IPS-18c (cell line): ENCODE data around the gene BAK1.
"Not testable (repeated sequence)": the region's sequence is repeated elsewhere in the genome, so short reads cannot be mapped to it uniquely, and the experiment has no call there.

ENCODE experiments used
- H3K4me3 ChIP-seq: 2 replicates; pipeline ENCODE4 v1.7.0; 2013; ENCODE audit warnings: low read depth, mild to moderate bottlenecking, low read length, moderate library complexity; ENCODE audit not compliant: insufficient read depth
- H3K9me3 ChIP-seq: one replicate; pipeline ENCODE4 v1.6.1; 2013; ENCODE audit warnings: mild to moderate bottlenecking, low read length, moderate library complexity; ENCODE audit not compliant: control insufficient read depth, insufficient read depth

Gene BAK1

DNA sequence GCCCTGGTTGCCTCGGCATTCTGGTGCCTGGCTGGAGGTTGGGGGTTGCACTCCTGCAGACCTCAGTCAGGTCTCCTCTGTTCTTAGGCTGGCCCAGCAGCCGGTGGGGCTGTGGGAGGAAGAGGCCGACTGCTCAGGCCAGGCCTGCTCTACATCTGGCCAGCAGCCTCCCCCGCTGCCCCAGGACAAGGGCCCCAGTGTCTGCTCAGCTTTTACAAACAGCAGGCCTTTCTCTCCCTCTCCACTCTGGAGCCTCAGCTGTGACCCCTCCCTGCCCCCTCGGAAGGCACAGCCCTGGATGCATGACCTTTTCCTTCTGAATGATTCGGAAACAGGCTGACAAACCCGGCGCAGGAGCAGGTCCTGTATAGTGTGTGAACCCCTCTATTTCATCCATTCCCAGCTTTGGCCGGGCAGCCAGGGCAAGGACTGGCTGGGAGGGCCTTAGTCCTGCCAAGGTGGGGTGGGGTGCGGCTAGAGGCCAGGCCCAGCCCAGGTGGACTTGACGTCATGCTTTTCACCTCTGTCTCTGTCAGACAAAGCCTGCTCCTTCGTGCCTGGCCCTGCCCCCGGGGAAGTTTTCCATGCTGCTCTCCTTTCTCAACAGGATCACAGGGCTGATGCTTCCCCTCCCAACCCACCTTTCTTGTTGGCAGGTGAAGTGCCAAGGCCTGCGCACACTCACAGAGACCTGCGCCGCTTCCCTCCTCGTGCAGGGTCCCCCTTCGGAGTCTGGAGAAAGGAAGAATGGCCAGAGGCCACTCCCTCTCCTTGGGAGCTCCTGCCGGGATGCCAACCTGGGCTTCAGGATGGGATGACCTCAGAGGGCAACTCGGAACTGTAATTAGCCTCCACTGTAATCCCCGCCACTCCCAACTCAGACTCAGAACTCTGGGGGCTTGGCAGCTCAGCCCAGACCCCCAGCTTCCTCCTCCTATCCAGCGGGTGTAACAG, 31.0 kb upstream of the BAK1 start:
- H3K4me3 ChIP-seq, result no peak overlapping the region

GRCh38 chr6:33610067-33610466, 30.0 kb upstream of the BAK1 start:
- no peaks in the 10 kb centered on the region for H3K9me3 ChIP-seq
- H3K4me3 ChIP-seq, result no peak overlapping the region

More for the DNA sequence above, 31.0 kb upstream of the BAK1 start:
- H3K9me3 ChIP-seq, result no peaks in the 10 kb centered on the region

GRCh38 chr6:33609528-33609927, 29.5 kb upstream of the BAK1 start:
- H3K4me3 ChIP-seq, result no peak overlapping the region
- H3K9me3 ChIP-seq, result no peaks in the 10 kb centered on the region

GRCh38 chr6:33609019-33609418, 28.9 kb upstream of the BAK1 start:
- no peak overlapping the region for H3K4me3 ChIP-seq

GRCh38 chr6:33607784-33608161, 27.7 kb upstream of the BAK1 start:
- no peak overlapping the region for H3K4me3 ChIP-seq
- H3K9me3 ChIP-seq, result no peaks in the 10 kb centered on the region

More at GRCh38 chr6:33609019-33609418, 28.9 kb upstream of the BAK1 start:
- H3K9me3 ChIP-seq, result no peaks in the 10 kb centered on the region

GRCh38 chr6:33607126-33607783, 27.2 kb upstream of the BAK1 start:
- H3K4me3 ChIP-seq, result no peak overlapping the region

DNA sequence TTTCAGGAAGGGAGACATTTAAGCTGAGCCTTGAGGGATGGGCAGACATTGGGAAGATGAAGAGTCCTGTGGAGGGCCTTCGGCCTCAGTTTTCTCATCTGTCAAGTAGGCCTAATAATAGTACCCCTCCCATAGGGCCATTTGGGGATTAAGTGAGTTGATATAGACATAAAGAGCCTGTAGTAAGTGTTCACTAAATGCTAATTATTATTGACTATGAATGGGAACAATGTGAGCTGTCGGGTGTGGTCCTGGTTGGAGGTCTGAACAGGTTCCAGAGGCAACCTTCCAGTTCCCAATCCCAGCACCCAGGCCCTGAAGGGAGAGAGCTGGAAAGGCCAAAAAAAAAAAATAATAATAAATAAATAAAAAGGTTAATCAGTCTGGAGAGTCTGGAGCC, 26.6 kb upstream of the BAK1 start:
- H3K9me3 ChIP-seq, result no peaks in the 10 kb centered on the region

More at GRCh38 chr6:33607126-33607783, 27.2 kb upstream of the BAK1 start:
- H3K9me3 ChIP-seq, result no peaks in the 10 kb centered on the region

GRCh38 chr6:33604941-33605854, 25.1 kb upstream of the BAK1 start:
- no peak overlapping the region for H3K4me3 ChIP-seq
- no peaks in the 10 kb centered on the region for H3K9me3 ChIP-seq

More for the DNA sequence above, 26.6 kb upstream of the BAK1 start:
- H3K4me3 ChIP-seq, result no peak overlapping the region

GRCh38 chr6:33602180-33602579, 22.1 kb upstream of the BAK1 start:
- no peaks in the 10 kb centered on the region for H3K9me3 ChIP-seq
- no peak overlapping the region for H3K4me3 ChIP-seq

- Histone ChIP-seq H3K9me3 (no peaks in the 10 kb centered on the region), H3K4me3 (no peak overlapping the region)
Measured at GRCh38 chr6:33600761-33601160, 20.7 kb upstream of the BAK1 start.

DNA sequence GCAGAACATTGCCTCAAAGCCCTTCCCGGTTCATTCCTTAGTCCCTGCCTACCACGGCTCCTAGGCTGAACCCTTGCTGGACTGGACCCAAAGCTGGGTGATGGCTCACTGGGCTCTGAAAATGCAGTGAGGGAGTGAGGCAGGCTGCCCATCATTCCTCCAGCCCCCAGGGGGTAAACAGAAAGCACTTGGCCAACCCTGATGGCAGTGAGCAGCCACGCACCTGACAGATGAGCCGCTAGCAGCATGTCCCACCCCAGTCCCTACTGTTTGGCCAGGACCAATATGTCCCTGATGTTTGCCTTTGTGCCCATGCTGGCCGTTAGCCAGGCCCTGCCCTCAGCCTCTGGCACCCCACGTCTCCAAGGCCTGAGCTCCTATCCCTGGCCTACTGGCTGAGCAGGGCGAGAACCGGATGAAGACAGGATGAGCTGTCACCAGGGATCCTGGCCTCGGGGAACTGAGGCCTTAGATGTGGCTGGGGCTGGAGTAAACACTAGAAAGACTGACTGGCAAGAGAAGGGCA, 19.4 kb upstream of the BAK1 start:
- Histone ChIP-seq H3K4me3 (no peak overlapping the region), H3K9me3 (no peaks in the 10 kb centered on the region)

GRCh38 chr6:33597551-33598322, 17.7 kb upstream of the BAK1 start:
- H3K4me3 ChIP-seq, result no peak overlapping the region
- H3K9me3 ChIP-seq, result peaks cover 2% of the 10 kb centered on the region

GRCh38 chr6:33596894-33597293, 16.8 kb upstream of the BAK1 start:
- H3K4me3 ChIP-seq, H3K9me3 ChIP-seq: not testable (repeated sequence)

DNA sequence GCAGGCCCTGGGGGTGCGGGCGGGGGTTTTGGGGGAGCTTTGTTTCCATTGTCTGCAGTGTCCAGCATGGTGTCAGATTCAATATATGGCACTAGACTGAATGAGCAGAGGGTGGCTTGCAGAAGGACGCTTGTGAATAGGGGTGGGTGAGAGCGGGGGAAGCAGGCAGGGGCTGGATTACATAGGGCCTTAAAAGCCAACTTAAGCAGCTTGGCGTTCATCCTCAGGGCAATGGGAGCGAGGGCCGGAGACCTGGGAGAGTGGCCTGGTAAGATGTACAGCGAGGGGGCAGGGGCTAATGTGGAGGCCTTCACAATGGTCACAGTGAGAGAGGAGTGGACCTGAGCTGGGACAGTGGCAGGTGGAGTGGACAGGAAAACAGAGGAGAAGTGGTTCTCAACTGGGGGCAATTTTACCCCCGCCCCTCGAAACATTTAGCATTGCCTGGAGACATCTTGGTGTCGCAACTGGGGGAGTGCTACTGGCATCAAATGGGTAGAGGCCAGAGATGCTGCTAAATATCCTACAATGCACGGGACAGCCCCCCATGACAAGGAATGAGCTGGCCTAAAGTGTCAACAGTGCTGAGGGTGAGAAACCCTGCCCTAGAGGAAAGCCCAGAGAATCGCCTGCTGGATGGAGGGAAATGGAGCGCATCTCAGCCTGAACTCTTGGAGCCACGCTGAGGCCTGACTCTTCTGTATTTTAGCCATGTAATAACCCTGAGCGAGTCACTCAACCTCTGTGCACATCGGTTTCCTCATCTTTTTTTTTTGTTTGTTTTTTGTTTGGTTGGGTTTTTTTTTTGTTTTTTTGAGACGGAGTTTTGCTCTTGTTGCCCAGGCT, 15.1 kb upstream of the BAK1 start:
- no peak overlapping the region for H3K4me3 ChIP-seq
- H3K9me3 ChIP-seq, result peaks cover 2% of the 10 kb centered on the region

DNA sequence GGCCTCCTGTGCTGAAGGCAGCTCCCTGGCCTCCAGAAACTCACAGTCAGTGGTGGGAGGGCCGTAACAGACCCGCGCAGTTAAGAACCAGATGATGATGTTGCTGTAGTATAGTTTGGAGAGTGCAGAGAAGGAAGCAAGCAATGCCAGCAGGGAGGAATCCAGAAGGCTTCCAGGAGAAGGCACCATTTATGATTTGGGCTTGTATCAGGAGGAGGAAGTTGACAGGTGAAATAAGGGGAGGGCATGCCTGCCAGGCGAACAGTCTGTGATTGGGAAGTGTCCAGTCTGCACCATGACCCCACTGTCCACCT, 13.3 kb upstream of the BAK1 start:
- Histone ChIP-seq H3K9me3 (peaks cover 2% of the 10 kb centered on the region), H3K4me3 (peak overlapping the region; percentile 41)
